GM18867 (cell line): Measurements from ENCODE around the gene LAMA2.
"Not testable (repeated sequence)": the region's sequence is repeated elsewhere in the genome, so short reads cannot be mapped to it uniquely, and the experiment has no call there.

Experiments
- ATAC-seq: cut with Tn5 transposase; IDR thresholded peaks from one replicate; pipeline ENCODE4 v1.9.1; 2021; ENCODE audit warnings: mild to moderate bottlenecking, moderate library complexity; ENCODE audit not compliant: unreplicated experiment

The LAMA2 gene

GRCh38 chr6:129069006-129069405, 186.1 kb downstream of the LAMA2 start:
- no peak for ATAC-seq

DNA sequence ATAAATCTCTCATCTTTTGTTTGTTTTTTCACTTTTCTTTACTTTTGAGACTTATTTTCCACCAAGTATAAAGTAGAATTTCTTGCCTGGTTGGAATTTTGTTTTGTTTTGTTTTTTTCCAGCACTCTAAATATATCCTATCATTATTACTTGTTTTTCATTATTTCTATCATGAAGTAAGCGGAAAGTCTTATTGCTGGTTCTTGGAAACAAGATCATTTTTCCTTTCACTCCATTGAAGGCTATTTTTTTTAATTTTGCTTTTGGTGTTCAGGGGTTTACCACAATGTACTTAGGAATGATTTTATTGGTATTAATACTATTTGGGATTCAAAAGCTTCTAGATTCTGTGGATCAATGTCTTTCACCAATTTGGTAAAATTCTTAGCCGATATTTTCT, 190.1 kb downstream of the LAMA2 start:
- ATAC-seq: no peak

GRCh38 chr6:129073691-129074395, 190.9 kb downstream of the LAMA2 start:
- ATAC-seq: no peak

DNA sequence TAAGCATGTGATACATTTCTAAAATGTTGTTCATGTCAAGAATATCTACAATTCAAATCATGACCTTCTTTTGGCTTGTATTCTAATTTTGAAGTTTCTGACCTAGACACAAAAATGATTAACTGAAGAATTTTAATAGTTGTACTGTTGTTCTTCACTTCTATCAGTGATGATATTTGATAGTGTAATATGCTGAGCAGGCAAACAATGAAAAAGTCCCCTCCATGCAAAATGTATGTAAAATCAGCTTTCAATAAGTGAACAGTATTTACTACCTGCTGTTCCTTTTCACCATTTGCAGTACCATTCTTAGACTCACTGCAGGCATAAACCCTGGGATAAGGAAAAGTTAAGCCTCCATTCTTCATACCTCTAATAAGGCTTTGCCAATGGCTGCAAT, 201.5 kb downstream of the LAMA2 start:
- no peak for ATAC-seq

GRCh38 chr6:129088481-129088880, 205.5 kb downstream of the LAMA2 start:
- ATAC-seq: not testable (repeated sequence)

DNA sequence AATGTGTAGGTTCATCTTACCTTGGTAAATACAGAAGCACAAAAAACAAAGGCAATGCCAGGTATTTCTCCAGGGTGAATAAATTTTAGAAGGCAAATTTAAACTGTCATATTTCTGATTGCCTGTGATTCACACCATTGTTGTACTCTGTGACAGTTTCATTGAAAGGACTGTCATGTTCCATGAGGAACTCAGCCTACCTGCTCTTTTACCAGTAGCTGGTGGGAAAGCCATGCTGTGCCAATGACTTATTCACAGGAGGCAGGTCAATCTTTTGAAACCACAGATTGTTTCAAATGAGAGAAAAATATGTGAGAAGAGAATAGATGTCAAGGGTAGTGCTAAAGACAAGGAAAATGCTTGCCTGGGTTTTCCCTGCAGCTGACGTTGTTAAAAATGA, 206.4 kb downstream of the LAMA2 start:
- no peak for ATAC-seq

GRCh38 chr6:129094147-129094546, 211.2 kb downstream of the LAMA2 start:
- ATAC-seq: no peak

GRCh38 chr6:129096651-129097290, 213.8 kb downstream of the LAMA2 start:
- ATAC-seq: no peak

DNA sequence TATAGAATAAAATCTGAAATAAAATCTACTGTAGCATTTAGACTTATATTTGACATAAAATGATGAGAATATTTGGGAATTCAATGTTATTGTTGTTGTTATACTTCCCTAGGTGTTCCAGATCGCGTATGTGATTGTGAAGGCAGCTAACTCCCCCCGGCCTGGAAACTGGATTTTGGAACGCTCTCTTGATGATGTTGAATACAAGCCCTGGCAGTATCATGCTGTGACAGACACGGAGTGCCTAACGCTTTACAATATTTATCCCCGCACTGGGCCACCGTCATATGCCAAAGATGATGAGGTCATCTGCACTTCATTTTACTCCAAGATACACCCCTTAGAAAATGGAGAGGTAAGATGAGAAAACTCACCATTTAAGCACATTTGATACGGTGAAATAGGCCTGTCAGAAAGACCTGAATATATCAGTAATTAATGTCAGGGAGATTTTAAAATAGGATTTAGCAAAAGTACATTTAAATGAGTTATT, 215.2 kb downstream of the LAMA2 start:
- no peak for ATAC-seq

GRCh38 chr6:129099696-129100095, 216.8 kb downstream of the LAMA2 start:
- no peak for ATAC-seq

- no peak for ATAC-seq
Measured at GRCh38 chr6:129100164-129100563, 217.2 kb downstream of the LAMA2 start.

DNA sequence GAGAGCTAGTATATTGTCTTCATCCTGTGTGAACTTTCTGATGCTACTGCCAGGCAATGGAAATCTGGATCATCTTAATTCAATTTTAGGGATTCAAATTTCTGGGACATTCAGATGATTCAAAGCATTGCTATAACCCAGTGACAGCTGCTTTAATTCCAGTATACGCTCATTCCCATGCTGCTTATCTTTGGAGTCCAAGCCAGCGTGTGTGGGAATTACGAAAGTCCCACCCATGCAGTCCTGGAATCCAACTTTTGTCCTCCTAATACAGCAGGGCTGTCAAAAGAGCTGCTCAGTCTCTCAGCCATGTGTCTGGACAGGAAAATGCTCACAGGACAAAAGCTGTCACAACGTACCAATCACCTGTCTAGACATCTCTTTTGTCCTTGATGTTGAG, 219.8 kb downstream of the LAMA2 start:
- ATAC-seq: no peak

DNA sequence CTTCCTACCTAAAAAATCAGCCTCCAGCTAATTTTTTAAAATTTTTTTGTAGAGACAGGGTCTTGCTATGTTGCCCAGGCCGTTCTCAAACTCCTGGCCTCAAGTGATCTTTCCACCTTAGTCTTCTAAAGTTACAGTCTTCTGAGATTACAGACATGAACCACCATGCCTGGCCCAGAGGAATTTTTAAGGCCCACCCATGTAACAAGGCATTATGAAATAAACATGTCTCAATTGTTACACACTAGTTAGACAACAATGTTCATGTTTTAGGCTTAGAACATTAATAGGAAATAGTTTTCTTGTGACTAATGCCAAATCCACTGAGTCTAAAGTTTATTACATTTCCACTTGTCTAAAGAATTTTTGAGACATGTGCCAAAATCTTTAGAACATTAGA, 221.2 kb downstream of the LAMA2 start:
- ATAC-seq: no peak

DNA sequence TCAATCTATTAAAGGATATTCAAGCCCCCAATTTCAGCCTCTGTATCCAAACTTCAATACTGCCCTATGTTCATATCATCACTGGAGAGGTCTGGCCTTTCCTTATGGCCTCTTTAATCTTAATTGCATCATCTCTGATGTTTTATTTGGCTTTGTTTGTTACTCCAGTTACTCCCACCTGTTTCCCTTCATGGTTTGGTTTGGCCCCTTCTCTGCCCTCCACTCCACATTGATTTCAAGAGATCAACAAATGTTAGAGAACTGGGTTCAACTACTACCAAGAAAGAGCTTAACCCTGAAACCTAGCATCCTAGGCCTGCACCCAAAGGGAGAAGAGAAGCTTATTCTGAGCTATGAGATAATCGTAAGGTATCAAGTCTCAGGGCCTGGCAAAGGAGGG, 221.6 kb downstream of the LAMA2 start:
- no peak for ATAC-seq

- no peak for ATAC-seq
Measured at GRCh38 chr6:129105035-129105434, 222.1 kb downstream of the LAMA2 start.

DNA sequence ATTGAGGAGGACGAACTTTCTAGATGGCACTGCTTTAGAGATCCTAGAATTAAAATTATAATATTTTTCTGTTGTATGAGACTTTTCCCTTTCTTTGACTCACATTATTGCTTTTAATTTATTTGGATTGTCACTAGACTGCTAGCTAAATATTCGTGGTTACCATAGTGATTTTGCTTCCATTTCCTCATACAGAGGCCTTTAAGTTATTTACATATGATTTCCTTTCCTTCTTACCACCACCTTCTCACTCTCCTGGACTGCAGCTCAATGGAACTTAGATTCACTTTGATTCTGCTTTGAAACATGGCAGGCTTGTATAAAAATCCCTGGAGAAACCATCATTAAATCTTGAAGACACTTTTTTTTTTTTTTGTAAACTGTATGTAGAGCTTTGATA, 222.9 kb downstream of the LAMA2 start:
- ATAC-seq: no peak

DNA sequence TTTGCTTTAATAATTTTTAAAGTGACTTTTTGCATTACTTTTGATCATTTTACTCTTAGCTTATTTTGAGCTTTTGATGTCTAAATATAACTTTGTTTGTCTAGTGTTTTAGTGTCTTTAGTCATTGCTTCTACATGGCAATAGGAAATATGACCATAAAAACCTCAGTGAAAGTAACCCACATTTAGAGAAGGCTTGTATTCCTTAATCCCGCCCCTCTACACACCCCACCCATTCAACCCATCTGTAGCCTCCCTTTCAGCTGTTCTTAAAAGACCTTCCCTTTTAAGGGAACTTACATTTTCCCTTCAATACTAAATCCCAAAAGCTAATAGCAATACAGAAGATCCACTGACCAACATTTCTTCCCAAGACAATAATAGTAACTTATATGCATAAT, 225.4 kb downstream of the LAMA2 start:
- no peak for ATAC-seq

DNA sequence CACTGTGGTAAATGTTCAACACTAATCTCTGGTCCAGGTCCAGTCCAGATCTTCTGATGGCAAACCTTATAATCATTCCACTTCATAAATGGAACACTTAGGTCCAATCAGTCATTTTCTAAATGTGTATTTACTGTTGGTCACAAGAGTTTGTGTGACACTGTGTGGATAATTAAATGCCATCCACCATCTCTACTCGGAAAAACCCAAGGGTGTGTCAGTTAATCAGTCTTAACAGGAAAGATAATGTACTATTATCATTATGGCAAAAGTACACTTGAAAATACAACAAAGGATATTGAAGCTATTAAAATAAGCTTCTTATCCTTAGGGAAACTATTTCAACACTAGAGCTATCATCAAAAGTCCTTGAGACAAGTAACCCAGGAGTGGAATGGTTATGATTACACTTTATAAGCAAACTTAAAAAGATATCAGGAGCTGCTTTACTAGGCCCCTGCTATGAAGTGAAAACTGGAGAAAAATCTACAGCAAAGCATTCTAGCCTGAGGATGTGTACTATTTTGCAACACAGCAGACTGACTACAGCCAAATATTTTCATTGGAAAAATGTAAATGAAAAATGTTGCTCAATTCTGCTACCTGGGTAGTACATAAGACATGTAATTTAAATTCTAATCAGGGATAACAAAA, 227.9 kb downstream of the LAMA2 start:
- ATAC-seq: no peak

- no peak for ATAC-seq
Measured at GRCh38 chr6:129111346-129111745, 228.4 kb downstream of the LAMA2 start.

- ATAC-seq: no peak
Measured at GRCh38 chr6:129111853-129112252, 228.9 kb downstream of the LAMA2 start.

DNA sequence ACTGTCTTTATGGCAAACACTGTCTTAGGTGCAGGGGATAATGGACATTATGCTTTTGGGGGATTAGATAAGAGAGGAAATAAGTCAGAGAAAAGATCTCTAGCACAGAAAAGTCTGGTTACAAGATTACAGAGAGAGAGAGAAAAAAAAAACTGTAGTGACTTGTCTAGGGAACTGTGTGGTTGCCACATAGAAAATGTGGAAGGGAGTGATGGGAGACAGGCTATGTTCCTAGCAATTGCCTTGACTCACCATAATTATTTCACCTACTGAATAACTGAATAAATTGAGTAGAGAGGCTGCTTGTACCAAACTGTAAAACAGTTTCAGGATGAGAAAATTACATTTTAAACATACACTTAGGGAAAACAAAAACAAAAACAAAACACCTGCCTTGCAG, 229.7 kb downstream of the LAMA2 start:
- ATAC-seq: no peak

GRCh38 chr6:129113637-129114036, 230.7 kb downstream of the LAMA2 start:
- no peak for ATAC-seq
